ENCODE data around the gene ARAP3.

Gene ARAP3

DNA sequence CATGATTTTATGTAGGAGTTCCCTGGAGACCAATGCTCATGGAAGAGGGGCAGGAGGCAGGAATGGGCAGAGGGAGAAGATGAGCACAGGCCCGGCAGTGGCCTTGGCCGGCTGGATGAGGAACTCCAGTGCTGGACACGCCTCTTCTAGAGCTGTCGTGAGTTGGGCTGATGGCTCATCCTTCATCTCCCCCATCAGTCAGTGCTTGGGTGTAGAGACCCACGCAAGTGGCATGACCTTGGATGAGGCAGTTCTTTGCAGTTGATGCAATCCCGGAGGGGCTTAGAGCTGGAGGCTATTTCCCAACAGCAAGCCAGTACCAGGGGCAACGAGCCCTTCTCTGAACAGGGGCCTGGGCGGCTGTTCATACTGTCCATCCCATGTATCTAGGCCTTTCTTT, 25.5 kb upstream of the ARAP3 start:
- DNase-seq (no peak), ATAC-seq (ENCODE audit: insufficient read depth, low read depth) (no peak)
- Histone ChIP-seq H3K79me2 (ENCODE audit: insufficient read depth, low read length) (no peaks in the 10 kb centered on the region), H3K4me2 (ENCODE audit: insufficient read depth, low read length) (no peak overlapping the region), H3K27me3 (ENCODE audit: insufficient read depth, low read length, poor library complexity) (peaks cover 18% of the 10 kb centered on the region), H3K9me3 (ENCODE audit: insufficient read depth, low read length, severe bottlenecking) (no peaks in the 10 kb centered on the region), H4K20me1 (ENCODE audit: insufficient read depth, low read length) (no peaks in the 10 kb centered on the region; the same call in 1 of the 2 replicates), H3K9ac (ENCODE audit: low read depth, low read length) (no peak overlapping the region), H2AFZ (ENCODE audit: low read depth, low read length) (no peak overlapping the region), H3K36me3 (ENCODE audit: insufficient read depth, low read length) (no peaks in the 10 kb centered on the region), H3K27ac (ENCODE audit: low read length) (no peak overlapping the region), H3K4me1 (ENCODE audit: insufficient read depth, low read length) (no peaks in the 10 kb centered on the region), H3K4me3 (ENCODE audit: low read depth in 1 of 2, low read length in 2 of 2) (no peak overlapping the region)
- TF ChIP-seq, protein P1, sequence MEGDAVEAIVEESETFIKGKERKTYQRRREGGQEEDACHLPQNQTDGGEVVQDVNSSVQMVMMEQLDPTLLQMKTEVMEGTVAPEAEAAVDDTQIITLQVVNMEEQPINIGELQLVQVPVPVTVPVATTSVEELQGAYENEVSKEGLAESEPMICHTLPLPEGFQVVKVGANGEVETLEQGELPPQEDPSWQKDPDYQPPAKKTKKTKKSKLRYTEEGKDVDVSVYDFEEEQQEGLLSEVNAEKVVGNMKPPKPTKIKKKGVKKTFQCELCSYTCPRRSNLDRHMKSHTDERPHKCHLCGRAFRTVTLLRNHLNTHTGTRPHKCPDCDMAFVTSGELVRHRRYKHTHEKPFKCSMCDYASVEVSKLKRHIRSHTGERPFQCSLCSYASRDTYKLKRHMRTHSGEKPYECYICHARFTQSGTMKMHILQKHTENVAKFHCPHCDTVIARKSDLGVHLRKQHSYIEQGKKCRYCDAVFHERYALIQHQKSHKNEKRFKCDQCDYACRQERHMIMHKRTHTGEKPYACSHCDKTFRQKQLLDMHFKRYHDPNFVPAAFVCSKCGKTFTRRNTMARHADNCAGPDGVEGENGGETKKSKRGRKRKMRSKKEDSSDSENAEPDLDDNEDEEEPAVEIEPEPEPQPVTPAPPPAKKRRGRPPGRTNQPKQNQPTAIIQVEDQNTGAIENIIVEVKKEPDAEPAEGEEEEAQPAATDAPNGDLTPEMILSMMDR (IDR thresholded peaks at IDR 0.05; ENCODE audit: borderline replicate concordance, extremely low read depth, low read length, poor library complexity, severe bottlenecking), result no peak
- TF ChIP-seq EZH2 (IDR thresholded peaks at IDR 0.05; ENCODE audit: borderline replicate concordance, low read depth, low read length, severe bottlenecking), result no peak

DNA sequence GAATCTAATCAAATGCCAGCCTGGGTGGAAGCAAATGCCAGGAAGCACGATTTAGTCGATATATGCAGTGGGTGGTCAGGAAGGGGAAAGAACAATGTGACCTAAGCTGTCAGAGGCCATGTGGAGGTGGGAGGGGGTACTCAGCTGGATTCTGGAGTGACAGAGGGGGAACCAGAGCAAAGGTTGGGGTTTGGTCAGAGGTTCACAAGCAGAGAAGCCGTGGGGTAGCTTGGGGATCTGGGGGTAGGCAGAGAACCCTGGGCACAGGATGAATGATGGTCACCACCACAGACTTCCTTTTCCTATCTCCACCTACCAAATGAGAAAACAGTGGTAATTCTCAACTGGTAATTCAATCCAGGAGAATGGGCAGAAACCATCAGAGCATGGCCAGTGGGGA, 24.1 kb upstream of the ARAP3 start:
- DNase-seq, result no peak
- no peaks in the 10 kb centered on the region for H3K4me1 ChIP-seq (ENCODE audit: insufficient read depth, low read length)
- ATAC-seq (ENCODE audit: insufficient read depth, low read depth), result no peak
- no peak overlapping the region for H3K9ac ChIP-seq (ENCODE audit: low read depth, low read length)
- TF ChIP-seq EZH2 (IDR thresholded peaks at IDR 0.05; ENCODE audit: borderline replicate concordance, low read depth, low read length, severe bottlenecking), result no peak
- TF ChIP-seq, protein P1 (IDR thresholded peaks at IDR 0.05; ENCODE audit: borderline replicate concordance, extremely low read depth, low read length, poor library complexity, severe bottlenecking), result no peak
- no peaks in the 10 kb centered on the region for H3K79me2 ChIP-seq (ENCODE audit: insufficient read depth, low read length)
- H3K9me3 ChIP-seq (ENCODE audit: insufficient read depth, low read length, severe bottlenecking), result no peaks in the 10 kb centered on the region
- no peaks in the 10 kb centered on the region; the same call in 1 of the 2 replicates for H4K20me1 ChIP-seq (ENCODE audit: insufficient read depth, low read length)
- H3K27me3 ChIP-seq (ENCODE audit: insufficient read depth, low read length, poor library complexity), result peaks cover 18% of the 10 kb centered on the region
- H3K4me2 ChIP-seq (ENCODE audit: insufficient read depth, low read length), result no peak overlapping the region
- H3K36me3 ChIP-seq (ENCODE audit: insufficient read depth, low read length), result no peaks in the 10 kb centered on the region
- H3K27ac ChIP-seq (ENCODE audit: low read length), result no peak overlapping the region
- H3K4me3 ChIP-seq (ENCODE audit: low read depth in 1 of 2, low read length in 2 of 2), result no peak overlapping the region
- H2AFZ ChIP-seq (ENCODE audit: low read depth, low read length), result no peak overlapping the region

DNA sequence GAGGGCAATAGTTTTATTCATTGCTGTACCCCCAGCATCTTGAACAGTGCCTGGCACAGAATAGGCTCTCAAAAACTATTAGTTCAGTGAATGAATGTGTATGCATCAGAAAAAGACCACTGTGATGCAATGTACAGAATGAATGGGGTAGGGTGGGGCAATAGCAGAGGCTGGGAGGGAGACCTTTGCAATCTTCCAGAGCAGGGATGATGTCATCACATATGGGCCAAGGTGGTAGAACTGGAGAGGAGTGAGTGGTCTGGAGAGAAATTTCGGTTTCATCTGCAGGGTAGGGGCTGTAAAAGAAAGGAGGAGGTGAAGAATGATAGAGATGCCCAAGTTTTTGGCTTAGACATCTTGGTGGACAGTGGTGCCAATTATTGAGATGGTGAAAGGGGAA, 23.4 kb upstream of the ARAP3 start:
- TF ChIP-seq, protein P1 (IDR thresholded peaks at IDR 0.05; ENCODE audit: borderline replicate concordance, extremely low read depth, low read length, poor library complexity, severe bottlenecking), result no peak
- no peak for TF ChIP-seq EZH2 (IDR thresholded peaks at IDR 0.05; ENCODE audit: borderline replicate concordance, low read depth, low read length, severe bottlenecking)
- ATAC-seq (ENCODE audit: insufficient read depth, low read depth), result no peak
- H3K27me3 ChIP-seq (ENCODE audit: insufficient read depth, low read length, poor library complexity), result peaks cover 18% of the 10 kb centered on the region
- H3K4me3 ChIP-seq (ENCODE audit: low read depth in 1 of 2, low read length in 2 of 2), result no peak overlapping the region
- H3K9me3 ChIP-seq (ENCODE audit: insufficient read depth, low read length, severe bottlenecking), result no peaks in the 10 kb centered on the region
- H3K4me2 ChIP-seq (ENCODE audit: insufficient read depth, low read length), result no peak overlapping the region
- no peak overlapping the region for H3K27ac ChIP-seq (ENCODE audit: low read length)
- no peak overlapping the region for H2AFZ ChIP-seq (ENCODE audit: low read depth, low read length)
- H3K9ac ChIP-seq (ENCODE audit: low read depth, low read length), result no peak overlapping the region
- no peaks in the 10 kb centered on the region for H3K79me2 ChIP-seq (ENCODE audit: insufficient read depth, low read length)
- no peaks in the 10 kb centered on the region for H3K4me1 ChIP-seq (ENCODE audit: insufficient read depth, low read length)
- no peaks in the 10 kb centered on the region; the same call in 1 of the 2 replicates for H4K20me1 ChIP-seq (ENCODE audit: insufficient read depth, low read length)
- DNase-seq, result no peak
- no peaks in the 10 kb centered on the region for H3K36me3 ChIP-seq (ENCODE audit: insufficient read depth, low read length)

Data from DND-41 (cell line).